ENCODE results near the gene ALX3.

The ALX3 gene

GRCh38 chr1:110070671-110071242 is at the start of gene ALX3:
ALX3 (minus strand) TSS chr1:110070672; CDS start chr1:110070612, 60 bp downstream.
- no peak for TF ChIP-seq CTCF (IDR thresholded peaks at IDR 0.05)

GRCh38 chr1:110119843-110120242 is 49.4 kb upstream of the ALX3 start:
- no peak for TF ChIP-seq CTCF (IDR thresholded peaks at IDR 0.05)

- no peak for TF ChIP-seq CTCF (IDR thresholded peaks at IDR 0.05)
Measured at GRCh38 chr1:110118636-110119396, 48.3 kb upstream of the ALX3 start.

- no peak for TF ChIP-seq CTCF (IDR thresholded peaks at IDR 0.05)
Measured at GRCh38 chr1:110114784-110115183, 44.3 kb upstream of the ALX3 start.

- no peak for TF ChIP-seq CTCF (IDR thresholded peaks at IDR 0.05)
Measured at GRCh38 chr1:110114173-110114572, 43.7 kb upstream of the ALX3 start.

- no peak for TF ChIP-seq CTCF (IDR thresholded peaks at IDR 0.05)
Measured at GRCh38 chr1:110113551-110113950, 43.1 kb upstream of the ALX3 start.

- TF ChIP-seq CTCF (IDR thresholded peaks at IDR 0.05): no peak
Measured at GRCh38 chr1:110112656-110113055, 42.2 kb upstream of the ALX3 start.
